Measurements from ENCODE around the gene MAP4. TPM values are rescaled to one million over a fixed set of nuclear protein-coding genes. Genes with fewer than 3 reads are reported as not detected.
A peak's percentile ranks its signal among the peaks of the same experiment; 100 is the strongest.

The MAP4 gene
- total RNA-seq, 1 experiment from 2014 or later: 108 TPM

DNA sequence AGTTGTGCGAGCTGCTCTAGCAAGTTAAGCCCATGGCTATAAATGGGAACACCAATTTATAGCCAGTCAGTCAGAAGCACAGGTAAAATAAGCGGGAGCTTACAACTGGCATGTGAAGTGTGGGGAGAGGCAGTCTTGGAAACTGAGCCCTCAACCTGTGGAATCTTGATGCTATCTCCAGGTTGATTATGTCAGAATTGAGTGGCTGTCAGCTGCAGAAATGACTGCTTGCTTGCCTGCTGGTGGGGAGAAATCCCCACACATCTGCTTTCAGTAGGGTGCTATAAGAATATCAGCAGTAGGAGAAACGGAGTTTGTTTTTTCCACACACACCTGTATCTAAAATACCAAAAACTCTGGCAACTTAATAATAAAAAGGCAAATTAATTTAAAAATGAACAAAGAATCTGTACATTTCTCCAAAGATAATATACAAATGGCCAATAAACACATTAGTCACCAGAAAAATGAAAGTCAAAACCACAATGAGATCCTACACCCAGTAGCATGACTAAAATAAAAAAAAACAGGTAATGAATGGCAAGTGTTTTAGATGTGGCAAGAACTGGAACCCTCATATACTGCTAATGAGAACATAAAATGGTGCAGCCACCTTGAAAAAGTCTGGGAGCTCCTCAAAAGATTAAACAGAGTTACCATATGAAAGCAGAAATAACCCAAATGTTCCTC, 26.0 kb upstream of the MAP4 start:
- DNase-seq: peak; percentile 39
- no peak overlapping the region for H3K9ac ChIP-seq (ENCODE audit: low read length)
- no TSS peak for BruUV-seq (replicated peaks)
- H3K27me3 ChIP-seq (ENCODE audit: low read length): no peaks in the 10 kb centered on the region
- intact Hi-C loops (cut with micrococcal nuclease): no loop called here
- H3K4me1 ChIP-seq (ENCODE audit: insufficient read depth, low read length): peaks cover 25% of the 10 kb centered on the region
- peaks cover under 1% of the 10 kb centered on the region; the same call in 1 of the 2 replicates for H3K36me3 ChIP-seq (ENCODE audit: low read depth, low read length)
- H3F3A ChIP-seq (ENCODE audit: low read length, unreplicated experiment): no peaks in the 10 kb centered on the region
- CTCF ChIA-PET: interaction anchor here (1.2 kb wide), 1 partner anchor 109 kb away, joined by 3 read pairs; no protein-coding TSS in a partner anchor
- H3K9me3 ChIP-seq (ENCODE audit: low read length): no peaks in the 10 kb centered on the region
- H4K20me1 ChIP-seq (ENCODE audit: low read length): peaks cover 15% of the 10 kb centered on the region
- TF ChIP-seq, protein P1, sequence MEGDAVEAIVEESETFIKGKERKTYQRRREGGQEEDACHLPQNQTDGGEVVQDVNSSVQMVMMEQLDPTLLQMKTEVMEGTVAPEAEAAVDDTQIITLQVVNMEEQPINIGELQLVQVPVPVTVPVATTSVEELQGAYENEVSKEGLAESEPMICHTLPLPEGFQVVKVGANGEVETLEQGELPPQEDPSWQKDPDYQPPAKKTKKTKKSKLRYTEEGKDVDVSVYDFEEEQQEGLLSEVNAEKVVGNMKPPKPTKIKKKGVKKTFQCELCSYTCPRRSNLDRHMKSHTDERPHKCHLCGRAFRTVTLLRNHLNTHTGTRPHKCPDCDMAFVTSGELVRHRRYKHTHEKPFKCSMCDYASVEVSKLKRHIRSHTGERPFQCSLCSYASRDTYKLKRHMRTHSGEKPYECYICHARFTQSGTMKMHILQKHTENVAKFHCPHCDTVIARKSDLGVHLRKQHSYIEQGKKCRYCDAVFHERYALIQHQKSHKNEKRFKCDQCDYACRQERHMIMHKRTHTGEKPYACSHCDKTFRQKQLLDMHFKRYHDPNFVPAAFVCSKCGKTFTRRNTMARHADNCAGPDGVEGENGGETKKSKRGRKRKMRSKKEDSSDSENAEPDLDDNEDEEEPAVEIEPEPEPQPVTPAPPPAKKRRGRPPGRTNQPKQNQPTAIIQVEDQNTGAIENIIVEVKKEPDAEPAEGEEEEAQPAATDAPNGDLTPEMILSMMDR (conservative IDR thresholded peaks at IDR 0.05; ENCODE audit: low read depth, low read length): no peak
- TF ChIP-seq EZH2phosphoT487 (IDR thresholded peaks at IDR 0.05; ENCODE audit: borderline replicate concordance, low read length) (no peak), EZH2 (IDR thresholded peaks at IDR 0.05; ENCODE audit: low read length, unreplicated experiment) (no peak)
- peaks cover 79% of the 10 kb centered on the region for H3K79me2 ChIP-seq (ENCODE audit: low read length)
- H3K4me2 ChIP-seq (ENCODE audit: low read length): no peak overlapping the region
- H3K4me3 ChIP-seq (ENCODE audit: low read length): no peak overlapping the region
- peak; percentile 57 for ATAC-seq
- H3K9me2 ChIP-seq (replicated peaks; ENCODE audit: low read length): no peaks in the 10 kb centered on the region
- H3K27ac ChIP-seq (ENCODE audit: low read length): no peak overlapping the region; the same call in 1 of the 2 replicates
- H2AFZ ChIP-seq (ENCODE audit: low read length): no peak overlapping the region
- POLR2A ChIA-PET (ENCODE audit: unreplicated experiment): no interaction called here

DNA sequence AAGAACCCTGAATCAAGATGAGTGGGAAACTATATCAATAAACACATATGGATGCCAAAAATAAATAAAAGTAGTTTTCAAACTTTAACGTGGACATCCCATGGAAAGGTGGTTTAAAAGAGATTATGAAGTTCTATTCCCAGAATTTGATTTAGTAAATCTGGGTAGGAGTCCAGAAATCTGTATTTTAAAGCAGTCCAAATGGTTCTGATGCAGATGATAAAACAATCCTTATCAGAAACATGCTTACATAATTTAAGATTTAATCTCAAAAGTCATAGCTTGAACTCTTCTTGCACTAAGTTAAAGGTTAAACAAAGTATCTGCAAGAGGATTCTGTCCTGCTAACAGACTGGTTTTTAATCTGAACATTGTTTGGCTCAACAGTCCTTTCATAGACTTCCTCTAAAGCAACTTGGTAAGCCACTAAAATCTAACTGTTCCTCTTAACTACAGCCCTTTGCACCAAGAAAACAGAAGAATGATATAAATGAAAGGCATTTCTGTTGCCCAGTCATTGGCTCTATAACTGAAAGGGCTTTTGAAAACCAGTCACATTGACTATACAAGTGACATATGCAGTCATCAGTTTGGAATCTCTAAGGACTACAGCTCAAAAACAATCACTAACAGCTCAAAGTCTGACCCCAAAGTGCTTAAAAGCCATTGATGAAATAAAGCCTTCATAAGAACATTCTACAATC, 23.4 kb upstream of the MAP4 start:
- no peaks in the 10 kb centered on the region for H3F3A ChIP-seq (ENCODE audit: low read length, unreplicated experiment)
- ATAC-seq (peak; percentile 63), DNase-seq (peak; percentile 66)
- no peak overlapping the region for H3K4me3 ChIP-seq (ENCODE audit: low read length)
- TSS peak; percentile 22 for BruUV-seq (replicated peaks)
- H3K4me1 ChIP-seq (ENCODE audit: insufficient read depth, low read length): peaks cover 28% of the 10 kb centered on the region
- H2AFZ ChIP-seq (ENCODE audit: low read length): no peak overlapping the region
- H3K9me3 ChIP-seq (ENCODE audit: low read length): no peaks in the 10 kb centered on the region
- no peak for TF ChIP-seq EZH2 (IDR thresholded peaks at IDR 0.05; ENCODE audit: low read length, unreplicated experiment)
- TF ChIP-seq, protein P1 (conservative IDR thresholded peaks at IDR 0.05; ENCODE audit: low read depth, low read length): no peak
- no peak for TF ChIP-seq EZH2phosphoT487 (IDR thresholded peaks at IDR 0.05; ENCODE audit: borderline replicate concordance, low read length)
- no peaks in the 10 kb centered on the region for H3K27me3 ChIP-seq (ENCODE audit: low read length)
- H3K9me2 ChIP-seq (replicated peaks; ENCODE audit: low read length): no peaks in the 10 kb centered on the region
- H3K9ac ChIP-seq (ENCODE audit: low read length): no peak overlapping the region
- peaks cover 87% of the 10 kb centered on the region for H3K79me2 ChIP-seq (ENCODE audit: low read length)
- peaks cover 23% of the 10 kb centered on the region for H4K20me1 ChIP-seq (ENCODE audit: low read length)
- H3K36me3 ChIP-seq (ENCODE audit: low read depth, low read length): no peaks in the 10 kb centered on the region; the same call in 1 of the 2 replicates
- POLR2A ChIA-PET (ENCODE audit: unreplicated experiment): interaction anchor here (0.7 kb wide), 1 partner anchor 49 kb away, joined by 7 read pairs; no protein-coding TSS in a partner anchor
- CTCF ChIA-PET: no interaction called here
- H3K27ac ChIP-seq (ENCODE audit: low read length): peak overlapping the region; percentile 21
- intact Hi-C loops (cut with micrococcal nuclease): loop anchor here (1.0 kb wide), 1 partner anchor 44 kb away; no protein-coding TSS in a partner anchor
- peak overlapping the region; percentile 26; the same call in 1 of the 2 replicates for H3K4me2 ChIP-seq (ENCODE audit: low read length)

All from PC-3 (cell line).